Measurements from ENCODE around the gene METTL1.

METTL1 gene

GRCh38 chr12:57777911-57778310 is 6.0 kb upstream of the METTL1 start:
- Histone ChIP-seq H3K36me3 (ENCODE audit: insufficient read depth, low read length) (no peaks in the 10 kb centered on the region), H3K79me2 (ENCODE audit: insufficient read depth, low read length) (peaks cover 9% of the 10 kb centered on the region), H3K4me3 (ENCODE audit: low read length, poor library complexity, severe bottlenecking) (no peak overlapping the region), H2AFZ (ENCODE audit: low read length) (no peak overlapping the region), H3K9me3 (ENCODE audit: insufficient read depth, low read depth, low read length) (no peaks in the 10 kb centered on the region), H3K4me2 (ENCODE audit: low read depth, low read length, poor library complexity, severe bottlenecking) (no peak overlapping the region), H3K9me2 (replicated peaks; ENCODE audit: low read depth, low read length) (no peaks in the 10 kb centered on the region), H3K9ac (ENCODE audit: low read depth, low read length, poor library complexity, severe bottlenecking) (no peak overlapping the region), H4K20me1 (ENCODE audit: insufficient read depth, low read length, poor library complexity, severe bottlenecking) (peaks cover 2% of the 10 kb centered on the region), H3K4me1 (ENCODE audit: insufficient read depth, low read length, poor library complexity, severe bottlenecking) (peaks cover 18% of the 10 kb centered on the region), H3F3A (ENCODE audit: low read depth) (no peaks in the 10 kb centered on the region), H3K27me3 (ENCODE audit: insufficient read depth, low read length, poor library complexity, severe bottlenecking) (no peaks in the 10 kb centered on the region)
- TF ChIP-seq CTCF (conservative IDR thresholded peaks at IDR 0.05; ENCODE audit: low read length), result no peak
- no peak for TF ChIP-seq EZH2phosphoT487 (IDR thresholded peaks at IDR 0.05; ENCODE audit: borderline replicate concordance)

GRCh38 chr12:57777367-57777766 is 5.5 kb upstream of the METTL1 start:
- H3K4me1 ChIP-seq (ENCODE audit: insufficient read depth, low read length, poor library complexity, severe bottlenecking), result peaks cover 17% of the 10 kb centered on the region
- no peaks in the 10 kb centered on the region for H3K36me3 ChIP-seq (ENCODE audit: insufficient read depth, low read length)
- H3K9me2 ChIP-seq (replicated peaks; ENCODE audit: low read depth, low read length), result no peaks in the 10 kb centered on the region
- H3K9me3 ChIP-seq (ENCODE audit: insufficient read depth, low read depth, low read length), result no peaks in the 10 kb centered on the region
- H3F3A ChIP-seq (ENCODE audit: low read depth), result no peaks in the 10 kb centered on the region
- no peak overlapping the region for H2AFZ ChIP-seq (ENCODE audit: low read length)
- no peaks in the 10 kb centered on the region for H4K20me1 ChIP-seq (ENCODE audit: insufficient read depth, low read length, poor library complexity, severe bottlenecking)
- H3K27me3 ChIP-seq (ENCODE audit: insufficient read depth, low read length, poor library complexity, severe bottlenecking), result no peaks in the 10 kb centered on the region
- no peak overlapping the region for H3K4me3 ChIP-seq (ENCODE audit: low read length, poor library complexity, severe bottlenecking)
- no peak overlapping the region for H3K4me2 ChIP-seq (ENCODE audit: low read depth, low read length, poor library complexity, severe bottlenecking)
- H3K79me2 ChIP-seq (ENCODE audit: insufficient read depth, low read length), result peaks cover 6% of the 10 kb centered on the region; the same call in 1 of the 2 replicates
- H3K9ac ChIP-seq (ENCODE audit: low read depth, low read length, poor library complexity, severe bottlenecking), result no peak overlapping the region
- TF ChIP-seq CTCF (conservative IDR thresholded peaks at IDR 0.05; ENCODE audit: low read length), result no peak
- no peak for TF ChIP-seq EZH2phosphoT487 (IDR thresholded peaks at IDR 0.05; ENCODE audit: borderline replicate concordance)

- H3K4me1 ChIP-seq (ENCODE audit: insufficient read depth, low read length, poor library complexity, severe bottlenecking), result peaks cover 9% of the 10 kb centered on the region
- no peaks in the 10 kb centered on the region for H3K9me3 ChIP-seq (ENCODE audit: insufficient read depth, low read depth, low read length)
- no peaks in the 10 kb centered on the region for H3K27me3 ChIP-seq (ENCODE audit: insufficient read depth, low read length, poor library complexity, severe bottlenecking)
- H3K4me3 ChIP-seq (ENCODE audit: low read length, poor library complexity, severe bottlenecking), result no peak overlapping the region
- no peak overlapping the region for H3K9ac ChIP-seq (ENCODE audit: low read depth, low read length, poor library complexity, severe bottlenecking)
- H3K9me2 ChIP-seq (replicated peaks; ENCODE audit: low read depth, low read length), result no peaks in the 10 kb centered on the region
- H3K4me2 ChIP-seq (ENCODE audit: low read depth, low read length, poor library complexity, severe bottlenecking), result no peak overlapping the region
- no peak overlapping the region for H2AFZ ChIP-seq (ENCODE audit: low read length)
- H3K36me3 ChIP-seq (ENCODE audit: insufficient read depth, low read length), result no peaks in the 10 kb centered on the region
- TF ChIP-seq CTCF (conservative IDR thresholded peaks at IDR 0.05; ENCODE audit: low read length) (no peak; the same call in 1 of the 2 replicates), EZH2phosphoT487 (IDR thresholded peaks at IDR 0.05; ENCODE audit: borderline replicate concordance) (no peak)
- peaks cover 8% of the 10 kb centered on the region; the same call in 1 of the 2 replicates for H3K79me2 ChIP-seq (ENCODE audit: insufficient read depth, low read length)
- no peaks in the 10 kb centered on the region for H3F3A ChIP-seq (ENCODE audit: low read depth)
- no peaks in the 10 kb centered on the region for H4K20me1 ChIP-seq (ENCODE audit: insufficient read depth, low read length, poor library complexity, severe bottlenecking)
Measured at GRCh38 chr12:57776247-57776587, 4.3 kb upstream of the METTL1 start.

All from Loucy (cell line).